K562 (cell line): ENCODE measurements around the gene KCNJ14. TPM values are rescaled to one million over a fixed set of nuclear protein-coding genes. Genes with fewer than 3 reads are reported as not detected.

ENCODE experiments used
- CCAR2 ChIP-seq: fragments of 200-400 bp; formaldehyde crosslinking; IDR thresholded peaks from 2 replicates; pipeline ENCODE4 v1.6.1; 2017; ENCODE audit warnings: mild to moderate bottlenecking, low read depth, low read length
- E2F8 ChIP-seq: fragments of 450-650 bp; IDR thresholded peaks from 2 replicates; pipeline ENCODE4 v1.7.1; 2018; ENCODE audit warnings: mild to moderate bottlenecking, low read depth; ENCODE audit not compliant: partially characterized antibody
- EHMT2 ChIP-seq: fragments of 450-650 bp; IDR thresholded peaks from 2 replicates; pipeline ENCODE4 v1.6.1; 2018; ENCODE audit warnings: antibody characterized with exemption
- ESRRA ChIP-seq: fragments of 450-650 bp; IDR thresholded peaks from 2 replicates; pipeline ENCODE4 v1.6.1; 2014; ENCODE audit warnings: low read depth, mild to moderate bottlenecking, moderate library complexity, borderline replicate concordance
- FUS ChIP-seq: fragments of 200-400 bp; formaldehyde crosslinking; optimal IDR thresholded peaks from 2 replicates; pipeline ENCODE3; 2017; ENCODE audit warnings: low read depth, low read length
- HMG20B ChIP-seq: fragments of 250-450 bp; sonication (Bioruptor Pico); IDR thresholded peaks from 2 replicates; pipeline ENCODE4 v1.5.0; 2021; ENCODE audit warnings: mild to moderate bottlenecking
- HOMEZ ChIP-seq: fragments of 250-450 bp; sonication (Bioruptor Pico); IDR thresholded peaks from 2 replicates; pipeline ENCODE4 v1.4.0; 2020; ENCODE audit warnings: mild to moderate bottlenecking, moderate library complexity
- KLF6 ChIP-seq: fragments of 250-450 bp; sonication (Bioruptor Pico); IDR thresholded peaks from 2 replicates; pipeline ENCODE4 v1.4.0; 2020; ENCODE audit warnings: mild to moderate bottlenecking, moderate library complexity, borderline replicate concordance
- SNRNP70 ChIP-seq: fragments of 200-400 bp; formaldehyde crosslinking; optimal IDR thresholded peaks from 2 replicates; pipeline ENCODE3; 2017; ENCODE audit warnings: low read depth, low read length
- THRA ChIP-seq: fragments of 450-650 bp; IDR thresholded peaks from 2 replicates; pipeline ENCODE4 v1.6.1; 2017; ENCODE audit warnings: mild to moderate bottlenecking, moderate library complexity
- ZNF197 ChIP-seq: fragments of 200-800 bp; sonication (Bioruptor generic); IDR thresholded peaks from 2 replicates; pipeline ENCODE4 v1.6.1; 2016; ENCODE audit warnings: low read depth, missing genetic modification characterization, missing compliant biosample characterization
- polyA plus RNA-seq, 8 experiments: library from polyadenylated mRNA; depleted of rRNA in 4 of 8; stranded (reverse) in 5 of 8; unstranded in 3 of 8; fragments of >200 nt; fragmentation: Nextera tagmentation in 2 of 8; fragmentation: Illumina TruSeq in 1 of 8; extraction: Ambion mirVana in 2 of 8; extraction: Trizol in 1 of 8; gene quantifications; 2 replicates each; pipeline versions ENCODE4 v1.2.1 to v1.2.3, GENCODE V29; 2011 to 2014; ENCODE audit warnings: inconsistent platforms in 1 of 8, missing spikeins in 1 of 8
- total RNA-seq, 7 experiments: library from RNA; depleted of rRNA in 6 of 7; stranded (reverse); fragments of >200 nt in 6 of 7; fragmentation: Illumina TruSeq in 2 of 7; extraction: Trizol in 2 of 7; gene quantifications; 2 replicates each; pipeline versions ENCODE4 v1.2.1 to v1.2.3, GENCODE V29; 2011 to 2021; ENCODE audit warnings: low replicate concordance in 1 of 7

KCNJ14 gene
- total and polyA plus RNA-seq, 9 of the 15 experiments (the other 6 are each of a cell fraction or from before 2014, with no cell fraction given) = 0.15 to 1.6 (median 0.49) TPM

DNA sequence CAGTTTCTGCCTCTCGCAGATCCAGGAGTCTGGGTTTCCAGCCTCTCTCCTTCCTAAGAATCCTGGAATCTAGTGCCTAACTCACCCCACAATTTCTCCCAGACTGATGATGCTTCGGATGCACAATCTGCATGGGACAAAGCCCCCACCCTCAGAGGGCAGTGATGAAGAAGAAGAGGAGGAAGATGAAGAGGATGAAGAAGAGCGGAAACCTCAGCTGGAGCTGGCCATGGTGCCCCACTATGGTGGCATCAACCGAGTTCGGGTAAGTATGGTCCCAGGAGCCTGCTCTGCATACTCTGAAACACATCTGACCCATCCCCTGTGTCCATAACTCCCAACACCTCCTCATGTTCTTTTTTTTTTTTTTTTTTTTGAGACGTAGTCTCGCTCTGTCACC is 8.8 kb upstream of the KCNJ14 start (continued):
- TF ChIP-seq CCAR2 = no peak
- TF ChIP-seq E2F8 = no peak
- no peak for TF ChIP-seq KLF6 (CRISPR knock-in tag)
- no peak for TF ChIP-seq EHMT2
- TF ChIP-seq FUS = no peak
- TF ChIP-seq SNRNP70 = no peak
- TF ChIP-seq HOMEZ (CRISPR knock-in tag) = no peak
- no peak for TF ChIP-seq HMG20B
- no peak for TF ChIP-seq THRA
- TF ChIP-seq ZNF197 = no peak
- no peak for TF ChIP-seq ESRRA
- TF ChIP-seq, all 486 proteins: peak for 0
